Islet precursor cell (in vitro differentiated cells): Measurements from ENCODE around the gene CIT.

Source experiments
- DNase-seq: peaks from one replicate; pipeline ENCODE4 v3.0.0-alpha.2; 2018

Gene CIT

DNA sequence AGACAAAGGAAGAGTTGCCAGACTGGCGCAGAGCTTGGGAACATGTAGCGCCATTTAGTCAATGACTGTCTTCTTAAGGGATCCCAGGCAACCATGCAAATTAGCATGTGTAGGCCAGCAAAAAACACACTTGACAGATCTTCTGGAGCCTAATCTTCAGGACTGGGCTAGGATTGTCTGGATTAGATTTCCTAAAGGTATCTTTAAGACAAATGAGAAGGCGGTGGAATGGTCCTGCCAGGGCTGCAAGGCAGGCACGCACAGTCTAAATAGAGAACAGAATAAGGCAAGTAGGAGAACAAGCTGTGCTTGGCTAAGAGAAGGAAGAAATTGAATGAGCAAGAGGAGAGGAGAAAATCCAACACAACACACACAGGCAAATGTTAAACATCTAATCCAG, 80.0 kb downstream of the CIT start:
- DNase-seq, result no peak

- no peak for DNase-seq
Observed at GRCh38 chr12:119796292-119796691, 80.8 kb downstream of the CIT start.

DNA sequence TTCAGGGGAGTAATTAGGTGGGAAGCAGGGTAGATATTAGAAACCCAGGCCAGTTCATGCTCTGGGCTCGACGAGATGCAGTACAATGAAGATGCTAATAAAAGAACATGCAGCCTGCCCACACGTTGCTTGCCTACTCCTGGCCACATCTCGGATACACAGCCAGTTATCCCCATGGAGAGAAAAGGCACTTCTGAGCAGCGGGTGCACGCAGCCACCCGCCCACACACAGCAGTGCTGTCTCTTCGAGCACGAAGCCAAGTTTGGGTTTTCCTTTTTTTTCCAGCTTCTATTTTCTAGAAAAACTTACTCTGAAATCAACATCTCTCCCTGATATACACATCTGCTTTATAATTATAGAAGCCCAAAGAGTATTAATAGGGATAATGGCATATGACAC, 85.7 kb downstream of the CIT start:
- DNase-seq, result no peak

DNA sequence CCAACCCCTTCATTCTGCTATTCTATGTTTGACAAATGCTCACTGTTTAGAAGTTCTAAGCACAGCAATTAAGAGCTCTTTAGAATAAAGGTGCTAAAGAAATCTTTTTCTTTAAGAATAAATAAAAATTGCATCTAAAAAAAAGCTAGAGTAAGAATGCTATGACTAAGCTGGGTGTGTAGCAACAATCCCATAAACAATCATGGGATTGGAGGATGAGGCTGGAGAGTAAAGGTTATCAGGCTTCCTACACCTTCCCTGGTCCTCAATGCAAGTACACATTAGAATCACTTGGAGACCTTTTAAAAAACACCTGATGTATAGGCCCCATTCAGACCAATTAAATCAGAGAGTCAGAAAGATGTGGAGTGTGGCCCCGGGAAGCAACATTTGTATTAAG, 88.3 kb downstream of the CIT start:
- DNase-seq, result no peak

GRCh38 chr12:119786539-119786938, 90.6 kb downstream of the CIT start:
- no peak for DNase-seq

GRCh38 chr12:119784673-119785072, 92.4 kb downstream of the CIT start:
- DNase-seq, result no peak

DNA sequence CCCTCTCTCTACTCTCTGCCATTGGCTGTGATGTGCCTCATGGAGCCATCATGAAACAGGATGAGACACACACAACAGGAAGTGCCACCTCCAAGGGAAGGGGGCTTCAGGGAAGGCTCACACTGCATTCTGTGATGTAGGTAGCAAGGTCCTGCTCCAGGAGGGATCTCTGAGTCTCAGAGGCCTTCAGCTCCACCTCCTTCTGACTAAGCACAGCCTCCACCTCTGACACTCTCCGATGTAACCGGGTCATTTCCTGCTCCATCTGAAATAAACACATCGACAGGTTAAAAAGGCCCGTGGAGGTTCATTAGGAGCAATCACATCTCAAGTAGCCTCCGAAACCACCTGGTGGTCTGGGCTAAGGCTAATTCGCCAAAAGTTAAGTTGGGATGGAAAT, 93.3 kb downstream of the CIT start:
- DNase-seq, result no peak

- DNase-seq, result no peak
Observed at GRCh38 chr12:119781804-119782203, 95.3 kb downstream of the CIT start.

DNA sequence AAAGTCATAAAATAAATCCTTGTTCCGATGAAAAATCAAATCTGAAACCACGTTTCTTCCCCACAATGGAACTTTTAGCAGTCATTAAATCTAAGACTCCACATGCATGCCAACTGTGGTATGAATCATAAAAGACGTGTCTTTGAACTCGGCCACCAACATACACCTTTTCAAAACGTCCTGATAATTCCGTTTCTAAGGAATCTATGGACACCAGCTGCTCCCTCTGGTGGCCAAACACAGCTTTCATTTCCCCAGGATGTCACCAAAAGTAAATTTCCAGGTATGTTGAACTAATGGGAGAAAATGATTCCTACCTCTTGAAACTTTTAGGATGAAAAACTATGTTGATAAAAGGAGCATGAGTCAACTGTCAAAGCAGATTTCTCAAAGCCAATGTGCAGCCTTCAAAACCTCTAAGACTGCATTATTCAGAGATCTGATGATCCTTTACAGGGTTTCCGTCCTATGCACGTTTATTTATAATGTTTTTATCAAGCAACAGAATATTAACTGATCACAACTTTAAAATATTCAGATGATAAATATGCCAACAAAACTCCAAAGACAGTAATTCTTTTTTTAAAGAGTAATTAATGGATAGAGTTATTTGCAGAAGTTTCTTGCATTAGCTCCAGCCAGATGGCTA, 96.2 kb downstream of the CIT start:
- no peak for DNase-seq

DNA sequence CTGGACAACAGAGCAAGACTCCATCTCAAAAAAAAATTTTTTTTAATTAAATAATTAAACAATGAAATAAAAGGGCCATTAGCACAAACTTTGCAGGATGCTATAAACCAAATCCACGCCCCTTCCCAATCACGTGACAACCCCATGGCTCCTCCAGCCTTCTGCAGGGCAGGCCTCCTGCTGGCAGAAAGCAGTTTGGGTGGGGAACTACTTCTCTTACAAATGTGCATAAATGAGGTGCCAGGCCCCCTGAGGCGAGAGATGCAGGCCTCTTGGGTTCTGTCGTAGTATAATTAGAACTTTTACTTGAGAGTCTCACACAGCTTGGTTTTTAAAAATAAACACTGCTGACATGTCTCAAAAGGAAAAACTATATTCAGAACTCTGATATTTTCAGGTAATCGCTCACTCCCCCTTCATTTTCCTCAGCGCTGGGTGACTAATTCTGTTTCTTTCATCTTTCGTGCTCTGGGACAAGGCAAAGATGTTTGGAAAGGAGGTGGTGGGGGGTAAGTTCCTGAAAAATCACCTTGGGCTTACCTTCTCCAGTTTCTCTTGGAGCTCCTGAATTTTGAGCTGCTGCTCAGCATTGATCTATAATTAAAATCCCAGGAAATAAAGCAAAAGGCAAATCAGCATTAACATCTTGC, 101.7 kb downstream of the CIT start:
- DNase-seq, result no peak

- DNase-seq, result no peak
Observed at GRCh38 chr12:119772431-119772830, 104.7 kb downstream of the CIT start.

- DNase-seq, result no peak
Observed at GRCh38 chr12:119770146-119770545, 107.0 kb downstream of the CIT start.

- DNase-seq, result no peak
Observed at GRCh38 chr12:119762619-119763018, 114.5 kb downstream of the CIT start.

- no peak for DNase-seq
Observed at GRCh38 chr12:119758722-119759121, 118.4 kb downstream of the CIT start.

DNA sequence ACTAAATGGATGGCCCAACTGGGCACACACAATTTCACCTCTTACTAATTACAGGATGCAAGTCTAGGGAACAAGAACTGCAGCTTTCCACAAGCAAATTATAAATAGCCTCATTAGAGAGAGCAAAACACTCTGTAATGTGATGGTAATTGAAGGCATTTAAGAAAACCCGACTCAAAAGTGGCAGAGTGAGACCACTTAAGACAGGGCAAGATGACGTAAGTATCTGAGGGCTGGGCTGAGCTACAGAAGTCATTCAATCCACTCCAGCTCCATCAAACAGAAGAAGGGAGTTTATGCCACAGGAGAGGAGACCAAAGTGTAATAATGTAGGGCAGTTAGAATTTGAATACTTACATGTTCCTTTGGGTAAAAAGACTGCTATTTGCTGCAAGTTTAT, 118.9 kb downstream of the CIT start:
- no peak for DNase-seq

DNA sequence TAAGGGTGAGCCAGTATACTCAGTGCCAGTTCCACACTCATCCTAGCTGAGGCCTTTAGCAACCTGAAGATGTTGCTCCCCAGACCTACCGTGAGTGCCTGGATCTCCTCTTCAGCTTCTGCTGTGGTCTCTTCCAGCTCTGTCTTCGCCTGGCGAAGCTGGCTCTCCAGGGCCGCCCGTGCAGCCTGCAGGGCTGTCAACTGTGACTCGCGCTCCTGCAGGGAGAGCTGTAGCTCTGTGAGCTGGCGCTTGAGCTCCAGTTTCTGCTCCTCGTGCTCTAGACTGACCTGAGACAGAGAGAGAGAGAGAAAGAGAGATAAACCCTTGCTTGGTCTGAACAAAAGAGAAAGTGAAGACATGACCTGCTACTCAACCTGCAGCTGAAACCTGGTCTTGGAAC, 125.2 kb downstream of the CIT start:
- no peak for DNase-seq

DNA sequence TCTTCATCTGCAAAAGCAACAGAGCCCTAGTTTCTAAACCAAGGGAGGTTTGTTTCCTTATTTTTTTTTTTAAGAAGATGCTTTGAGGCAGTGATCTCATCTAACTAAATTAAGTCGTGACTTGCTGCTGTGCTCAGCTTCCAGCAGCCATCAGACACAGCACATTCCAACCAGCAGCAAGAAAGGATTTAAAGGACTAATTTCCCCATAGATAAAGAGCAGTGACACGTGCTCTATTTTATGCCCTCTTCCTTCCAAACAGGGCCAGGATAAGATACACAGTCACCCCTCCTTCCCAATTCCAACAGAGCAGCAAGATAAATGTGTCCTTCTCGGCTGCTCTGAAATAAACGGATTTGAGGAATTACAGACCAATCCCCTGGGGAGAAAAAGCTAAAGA, 127.5 kb downstream of the CIT start:
- no peak for DNase-seq

DNA sequence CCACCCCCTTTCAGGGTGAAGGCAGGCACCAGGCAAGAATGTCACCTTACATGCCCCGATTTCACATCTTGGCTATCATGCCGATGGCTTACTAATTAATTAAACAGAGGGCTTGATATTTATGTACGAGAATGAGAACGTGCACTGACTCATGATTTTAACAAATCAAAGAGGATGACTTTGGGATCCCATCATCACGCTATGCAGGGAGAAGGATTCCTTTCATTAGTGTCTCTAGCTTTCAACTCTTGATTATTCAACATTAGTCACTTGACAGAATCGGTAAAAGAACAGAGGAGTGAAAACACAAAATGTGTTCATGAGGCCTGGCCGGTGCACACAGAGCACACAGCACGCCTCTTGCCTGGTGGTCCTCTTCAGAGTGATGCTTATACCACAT, 128.6 kb downstream of the CIT start:
- DNase-seq, result no peak

- DNase-seq, result no peak
Observed at GRCh38 chr12:119746169-119746568, 131.0 kb downstream of the CIT start.

DNA sequence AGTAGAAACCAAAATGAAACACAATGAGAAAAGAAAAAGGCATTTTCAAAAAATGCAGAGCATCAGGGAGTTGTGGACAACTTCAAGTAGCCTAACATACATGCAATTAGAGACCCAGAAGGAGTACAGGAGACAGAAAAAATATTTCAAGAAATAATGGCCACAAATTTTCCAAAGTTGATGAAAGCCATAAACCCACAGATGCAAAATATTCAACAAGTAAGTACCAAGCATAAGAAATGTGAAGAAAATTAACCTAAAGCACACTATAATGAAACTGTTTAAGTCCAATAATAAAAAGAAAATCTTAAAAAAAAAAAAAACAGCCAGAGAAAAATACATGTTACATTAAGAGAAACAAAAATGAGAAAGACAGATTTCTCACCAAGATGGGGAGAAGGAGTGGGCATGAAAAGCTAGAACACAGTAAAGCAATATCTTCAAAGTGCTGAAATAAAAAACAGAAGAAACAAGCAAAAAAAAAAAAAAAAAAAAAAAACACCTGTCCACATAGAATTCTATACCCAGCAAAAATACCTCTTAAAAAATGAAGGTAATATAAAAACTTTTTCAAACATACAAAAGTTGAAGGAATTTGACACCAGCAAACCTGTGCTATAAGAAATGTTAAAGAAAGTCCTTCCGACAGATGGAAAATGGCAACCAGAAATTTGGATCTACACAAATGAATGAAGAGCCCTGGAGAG, 132.1 kb downstream of the CIT start:
- DNase-seq, result no peak

DNA sequence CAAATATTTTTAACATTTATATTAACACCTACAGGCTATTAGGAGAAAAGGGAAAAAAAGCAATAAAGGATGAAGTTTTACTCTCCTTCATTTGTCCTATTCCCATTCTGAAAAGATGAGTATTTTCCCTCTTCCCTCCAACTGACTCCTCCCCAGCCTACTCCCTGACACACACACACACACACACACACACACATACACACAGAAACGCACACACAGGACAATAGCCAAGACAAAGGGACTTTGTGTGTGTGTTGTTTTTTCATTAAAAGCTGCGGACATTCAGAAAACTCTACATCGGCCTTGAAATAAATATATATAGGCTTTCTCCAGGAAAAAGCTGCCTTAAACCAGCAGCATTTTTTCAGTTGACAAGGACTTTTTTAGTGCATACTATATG, 134.4 kb downstream of the CIT start:
- DNase-seq, result no peak

GRCh38 chr12:119740830-119741229, 136.3 kb downstream of the CIT start:
- no peak for DNase-seq

- no peak for DNase-seq
Observed at GRCh38 chr12:119735079-119735478, 142.0 kb downstream of the CIT start.

DNA sequence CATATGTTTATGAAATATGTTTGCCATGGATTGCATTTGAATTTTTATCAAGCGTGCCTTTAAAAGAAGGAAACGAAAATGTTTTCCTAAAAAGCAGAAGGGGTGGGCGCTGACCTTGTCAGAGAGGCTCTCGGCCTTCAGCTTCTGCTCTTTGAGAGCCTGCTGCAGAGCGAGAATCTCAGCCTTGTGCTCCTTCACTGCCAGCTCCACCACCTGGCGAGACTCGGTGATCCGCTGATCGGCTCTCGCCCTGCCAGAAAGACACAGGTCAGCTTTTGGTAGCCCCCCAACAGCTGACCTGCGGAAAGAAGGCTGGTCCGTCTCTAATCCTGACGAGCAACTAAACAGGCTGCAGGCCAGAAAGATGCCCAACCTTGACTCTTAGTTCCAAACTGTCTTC, 146.7 kb downstream of the CIT start:
- no peak for DNase-seq

GRCh38 chr12:119729871-119730270, 147.2 kb downstream of the CIT start:
- no peak for DNase-seq
